Measurements from ENCODE around the gene RXFP1.

DNA sequence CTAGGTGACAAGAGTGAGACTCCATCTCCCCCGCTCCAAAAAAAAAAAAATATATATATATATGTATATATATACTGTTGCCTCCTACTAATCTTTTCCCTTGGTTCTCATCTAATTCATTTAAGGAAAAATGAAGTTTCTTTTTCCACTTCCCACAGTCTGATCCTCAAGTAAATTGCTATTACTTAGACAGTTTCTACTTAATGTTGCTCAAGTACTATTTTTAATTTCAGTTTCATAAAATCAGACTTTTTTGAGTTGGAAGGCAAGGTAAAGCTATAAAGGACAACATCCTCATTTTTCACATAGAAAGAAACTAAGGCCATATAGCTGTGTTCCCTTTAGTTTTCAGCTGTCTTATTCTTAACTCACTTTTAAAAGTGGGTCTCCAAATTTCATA, 5.8 kb downstream of the RXFP1 start:
- no peak for TF ChIP-seq CTCF (IDR thresholded peaks at IDR 0.05)
- TF ChIP-seq POLR2A (IDR thresholded peaks at IDR 0.05) = no peak

Measured in adrenal gland (tissue), 5 donors.